Astrocyte (in vitro differentiated cells and primary cell): Measurements from ENCODE around the gene DUS1L. TPM values are rescaled to one million over a fixed set of nuclear protein-coding genes. Genes with fewer than 3 reads are reported as not detected.

Experiments
- DNase-seq: peaks from one replicate; pipeline ENCODE4 v3.0.0-alpha.2; 2010; ENCODE audit warnings: low read depth
- FAIRE-seq: peaks from 2 replicates; lab custom pipeline; 2011; peaks lifted over from hg19 to GRCh38; lab: Jason Lieb, UNC
- H2AFZ ChIP-seq: 2 replicates; pipeline ENCODE4 v1.6.0; 2012; ENCODE audit warnings: low read depth, low read length, inconsistent platforms
- H3K27ac ChIP-seq: 2 replicates; pipeline ENCODE4 v1.5.1; 2011; ENCODE audit warnings: low read depth, low read length, inconsistent platforms
- H3K27me3 ChIP-seq: 2 replicates; pipeline ENCODE4 v1.6.0; 2011; ENCODE audit warnings: low read length, inconsistent platforms; ENCODE audit not compliant: insufficient read depth
- H3K36me3 ChIP-seq: 2 replicates; pipeline ENCODE4 v1.5.1; 2011; ENCODE audit warnings: low read length, inconsistent platforms; ENCODE audit not compliant: insufficient read depth
- H3K4me1 ChIP-seq: 2 replicates; pipeline ENCODE4 v1.5.1; 2011; ENCODE audit warnings: low read length, inconsistent platforms; ENCODE audit not compliant: insufficient read depth
- H3K4me2 ChIP-seq: 2 replicates; pipeline ENCODE4 v1.6.0; 2012; ENCODE audit warnings: low read length, inconsistent platforms
- H3K4me3 ChIP-seq: 2 replicates; pipeline ENCODE4 v1.5.1; 2011; ENCODE audit warnings: low read depth, mild to moderate bottlenecking, low read length, inconsistent platforms; ENCODE audit not compliant: insufficient read depth
- H3K79me2 ChIP-seq: 2 replicates; pipeline ENCODE4 v1.6.0; 2012; ENCODE audit warnings: mild to moderate bottlenecking, low read length, inconsistent platforms; ENCODE audit not compliant: insufficient read depth
- H3K9ac ChIP-seq: 2 replicates; pipeline ENCODE4 v1.6.0; 2012; ENCODE audit warnings: mild to moderate bottlenecking, low read length, inconsistent platforms
- H3K9me3 ChIP-seq: 2 replicates; pipeline ENCODE4 v1.5.1; 2012; ENCODE audit warnings: low read depth, mild to moderate bottlenecking, low read length, inconsistent platforms; ENCODE audit not compliant: insufficient read depth
- H4K20me1 ChIP-seq: 2 replicates; pipeline ENCODE4 v1.6.0; 2012; ENCODE audit warnings: low read length, inconsistent platforms; ENCODE audit not compliant: insufficient read depth
- H3K27ac Mint-ChIP-seq: one replicate; pipeline ENCODE4 v1.8.0; 2021; ENCODE audit warnings: mild to moderate bottlenecking, mixed read lengths; ENCODE audit not compliant: unreplicated experiment
- H3K27me3 Mint-ChIP-seq: one replicate; pipeline ENCODE4 v1.8.0; 2021; ENCODE audit warnings: low read depth, mixed read lengths; ENCODE audit not compliant: unreplicated experiment
- H3K36me3 Mint-ChIP-seq: one replicate; pipeline ENCODE4 v1.8.0; 2021; ENCODE audit warnings: low read depth, mixed read lengths; ENCODE audit not compliant: unreplicated experiment
- H3K4me1 Mint-ChIP-seq: one replicate; pipeline ENCODE4 v1.8.0; 2021; ENCODE audit warnings: low read depth, mixed read lengths; ENCODE audit not compliant: unreplicated experiment
- H3K4me3 Mint-ChIP-seq: one replicate; pipeline ENCODE4 v1.8.0; 2021; ENCODE audit warnings: mild to moderate bottlenecking, moderate library complexity, mixed read lengths; ENCODE audit not compliant: unreplicated experiment
- H3K9me3 Mint-ChIP-seq: one replicate; pipeline ENCODE4 v1.8.0; 2021; ENCODE audit warnings: mild to moderate bottlenecking, mixed read lengths; ENCODE audit not compliant: unreplicated experiment
- CTCF ChIP-seq: IDR thresholded peaks from 2 replicates; pipeline ENCODE4 v1.5.1; 2011; ENCODE audit warnings: low read depth, mild to moderate bottlenecking, inconsistent platforms, low read length, moderate library complexity; ENCODE audit not compliant: insufficient read depth
- EZH2 ChIP-seq: IDR thresholded peaks from 2 replicates; pipeline ENCODE4 v1.6.1; 2012; ENCODE audit warnings: mild to moderate bottlenecking, low read length, inconsistent platforms; ENCODE audit not compliant: insufficient read depth
- total RNA-seq: library from RNA; stranded (reverse); gene quantifications from 2 replicates; pipeline ENCODE4 v1.2.1, GENCODE V29; 2021

DUS1L gene
- total RNA-seq, 1 donor from 2014 or later = 55.1 TPM

DNA sequence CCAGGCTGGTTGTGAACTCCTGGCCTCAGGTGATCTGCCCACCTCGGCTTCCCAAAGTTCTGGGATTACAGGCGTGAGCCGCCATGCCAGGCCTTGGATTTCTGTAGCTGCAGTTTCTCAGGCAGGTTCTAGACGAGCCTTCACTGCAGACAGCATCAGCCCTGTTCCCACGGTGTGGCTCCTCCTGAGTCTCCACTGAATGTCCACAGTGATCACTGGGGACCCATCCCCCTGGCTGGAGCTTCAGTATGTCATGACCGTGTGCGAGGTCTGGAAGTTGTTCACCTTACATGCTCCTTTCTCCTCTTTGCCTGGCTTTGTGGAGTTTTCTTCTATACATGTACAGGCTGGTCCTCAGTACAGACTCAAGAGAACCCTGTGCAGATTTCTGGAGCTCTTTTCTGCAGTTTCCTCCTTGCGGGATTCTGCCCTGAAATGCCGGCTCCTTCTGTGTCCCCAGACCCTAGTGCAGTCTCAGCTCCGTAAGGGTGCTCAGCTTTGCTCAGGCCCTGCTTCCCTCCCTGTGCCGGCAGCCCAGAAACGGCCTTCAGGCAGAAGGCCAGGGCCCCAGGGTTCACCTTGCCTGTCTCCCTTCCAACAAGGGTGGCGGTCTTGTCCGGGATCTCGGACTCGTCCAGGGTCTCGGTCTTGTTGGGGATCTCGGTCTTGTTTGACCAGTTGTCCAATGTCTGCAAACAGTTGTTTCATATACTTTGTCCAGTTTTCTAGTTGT lies 46.7 kb upstream of the DUS1L start:
- H3K4me2 ChIP-seq = no peak overlapping the region
- no peak overlapping the region for H2AFZ ChIP-seq
- H3K27ac ChIP-seq = no peak overlapping the region
- H4K20me1 ChIP-seq = peaks cover 4% of the 10 kb centered on the region
- H3K9ac ChIP-seq = no peak overlapping the region
- H3K9me3 ChIP-seq = no peaks in the 10 kb centered on the region
- Mint-ChIP-seq H3K4me1 (no peaks in the 10 kb centered on the region), H3K27me3 (no peaks in the 10 kb centered on the region), H3K36me3 (peaks cover 14% of the 10 kb centered on the region), H3K4me3 (no peak overlapping the region), H3K9me3 (no peaks in the 10 kb centered on the region), H3K27ac (no peak overlapping the region)
- H3K79me2 ChIP-seq = no peaks in the 10 kb centered on the region
- no peaks in the 10 kb centered on the region for H3K36me3 ChIP-seq
- no peak overlapping the region for H3K4me3 ChIP-seq
- H3K4me1 ChIP-seq = no peaks in the 10 kb centered on the region
- FAIRE-seq (no peak), DNase-seq (no peak)
- TF ChIP-seq EZH2 = no peak
- no peak for TF ChIP-seq CTCF
- no peaks in the 10 kb centered on the region for H3K27me3 ChIP-seq

- FAIRE-seq (no peak), DNase-seq (no peak)
- H3K27me3 ChIP-seq = no peaks in the 10 kb centered on the region
- no peaks in the 10 kb centered on the region for H3K9me3 Mint-ChIP-seq
- H3K27ac Mint-ChIP-seq = no peak overlapping the region
- H4K20me1 ChIP-seq = no peaks in the 10 kb centered on the region
- H3K9me3 ChIP-seq = no peaks in the 10 kb centered on the region
- H3K4me3 Mint-ChIP-seq = no peak overlapping the region
- H3K27me3 Mint-ChIP-seq = no peaks in the 10 kb centered on the region
- H3K36me3 Mint-ChIP-seq = peaks cover 14% of the 10 kb centered on the region
- H3K27ac ChIP-seq = no peak overlapping the region
- no peak overlapping the region for H2AFZ ChIP-seq
- TF ChIP-seq CTCF (no peak), EZH2 (no peak)
- no peaks in the 10 kb centered on the region for H3K4me1 Mint-ChIP-seq
- no peak overlapping the region for H3K4me2 ChIP-seq
- H3K4me3 ChIP-seq = no peak overlapping the region
- H3K79me2 ChIP-seq = no peaks in the 10 kb centered on the region
- no peak overlapping the region for H3K9ac ChIP-seq
- H3K4me1 ChIP-seq = peaks cover 6% of the 10 kb centered on the region
- no peaks in the 10 kb centered on the region for H3K36me3 ChIP-seq
Measured at GRCh38 chr17:82110298-82110697, 44.7 kb upstream of the DUS1L start.

- Histone ChIP-seq H3K9me3 (no peaks in the 10 kb centered on the region), H3K4me2 (no peak overlapping the region), H3K9ac (no peak overlapping the region), H3K36me3 (no peaks in the 10 kb centered on the region), H2AFZ (no peak overlapping the region), H4K20me1 (no peaks in the 10 kb centered on the region), H3K27me3 (no peaks in the 10 kb centered on the region), H3K4me3 (no peak overlapping the region), H3K4me1 (peaks cover 6% of the 10 kb centered on the region), H3K27ac (no peak overlapping the region), H3K79me2 (no peaks in the 10 kb centered on the region)
- no peak overlapping the region for H3K4me3 Mint-ChIP-seq
- no peak overlapping the region for H3K27ac Mint-ChIP-seq
- no peak for FAIRE-seq
- H3K4me1 Mint-ChIP-seq = no peaks in the 10 kb centered on the region
- DNase-seq = no peak
- H3K36me3 Mint-ChIP-seq = peaks cover 14% of the 10 kb centered on the region
- TF ChIP-seq EZH2 (no peak), CTCF (no peak)
- H3K9me3 Mint-ChIP-seq = no peaks in the 10 kb centered on the region
- no peaks in the 10 kb centered on the region for H3K27me3 Mint-ChIP-seq
Measured at GRCh38 chr17:82108961-82109475, 43.4 kb upstream of the DUS1L start.
